Testis (tissue), 3 donors: ENCODE data around the gene ALG11. TPM values are rescaled to one million over a fixed set of nuclear protein-coding genes. Genes with fewer than 3 reads are reported as not detected.

ENCODE experiments used
- DNase-seq: peaks from one replicate; pipeline ENCODE4 v3.0.0-alpha.2; 2019
- H3K27ac ChIP-seq, 2 donors: fragments of 200-600 bp; sonication (generic); one replicate each; pipeline ENCODE4 v1.5.1; 2019
- H3K27me3 ChIP-seq: fragments of 200-600 bp; sonication (generic); one replicate; pipeline ENCODE4 v1.5.1; 2019
- H3K36me3 ChIP-seq: fragments of 200-600 bp; sonication (generic); one replicate; pipeline ENCODE4 v1.5.1; 2017; ENCODE audit warnings: low read depth; ENCODE audit errors: missing control alignments
- H3K4me1 ChIP-seq: fragments of 200-600 bp; sonication (generic); one replicate; pipeline ENCODE4 v1.5.1; 2019
- H3K4me3 ChIP-seq, 2 donors: fragments of 200-600 bp; sonication (generic); one replicate each; pipeline ENCODE4 v1.5.1; 2017 to 2019
- H3K9me3 ChIP-seq: fragments of 200-600 bp; sonication (generic); one replicate; pipeline ENCODE4 v1.5.1; 2017
- CTCF ChIP-seq, 3 experiments: fragments of 450-650 bp in 2 of 3; fragments of 200-600 bp in 1 of 3; sonication (generic) in 1 of 3; IDR thresholded peaks; one replicate each; pipeline ENCODE4 v1.5.1; 2016 to 2019; ENCODE audit warnings: antibody characterized with exemption in 3 of 3, mild to moderate bottlenecking in 2 of 3, moderate library complexity in 1 of 3
- POLR2A ChIP-seq: fragments of 450-650 bp; IDR thresholded peaks from one replicate; pipeline ENCODE4 v1.6.1; 2017; ENCODE audit warnings: antibody characterized with exemption, mild to moderate bottlenecking, moderate library complexity
- WGBS, 2 donors: methylation state at CpG; one replicate each; pipeline ENCODE4 v1.1.5; 2018; 5-methylcytosine and 5-hydroxymethylcytosine counted together
- intact Hi-C: fragments of 100-400 bp; cut with DNase I; formaldehyde crosslinking; loops from one replicate; pipeline ENCODE4 v1.15.1; 2023; ENCODE audit warnings: low total_unique reads
- polyA plus RNA-seq: library from polyadenylated mRNA; stranded (reverse); fragments of 350-450 nt; fragmentation: Illumina TruSeq; extraction: RNeasy Lipid Tissue Mini Kit (QIAGEN cat#74804); gene quantifications from one replicate; pipeline ENCODE4 v1.2.3, GENCODE V29; 2014; ENCODE audit warnings: low read depth, low replicate concordance; ENCODE audit not compliant: insufficient read depth
- total RNA-seq, 2 donors: library from RNA; depleted of rRNA; stranded (reverse); fragments of >200 nt; gene quantifications; one replicate each; pipeline ENCODE4 v1.2.3, GENCODE V29; 2016

ALG11 gene
- total and polyA plus RNA-seq, 3 donors from 2014 or later, result 14.5 to 36.5 (median 24.4) TPM

GRCh38 chr13:51971520-51972426 is 40.4 kb upstream of the ALG11 start:
- Histone ChIP-seq H3K27me3 (no peaks in the 10 kb centered on the region), H3K9me3 (no peaks in the 10 kb centered on the region), H3K27ac (no peak overlapping the region), H3K4me3 (no peak overlapping the region), H3K4me1 (no peaks in the 10 kb centered on the region), H3K36me3 (no peaks in the 10 kb centered on the region)
- intact Hi-C loops, result no loop called here
- no peak for DNase-seq
- 91 to 96% methylated on average over 15 of the region's 15 CpGs for WGBS, 2 donors
- no peak for TF ChIP-seq CTCF (IDR thresholded peaks at IDR 0.05)

- TF ChIP-seq POLR2A (no peak), CTCF (IDR thresholded peaks at IDR 0.05) (no peak)
- Histone ChIP-seq H3K36me3 (no peaks in the 10 kb centered on the region), H3K4me3 (no peak overlapping the region), H3K27me3 (no peaks in the 10 kb centered on the region), H3K4me1 (no peaks in the 10 kb centered on the region), H3K27ac (no peak overlapping the region), H3K9me3 (no peaks in the 10 kb centered on the region)
- intact Hi-C loops, result no loop called here
- DNase-seq, result no peak
- 90 to 96% methylated on average over 3 to 6 of the region's 6 CpGs for WGBS, 2 donors
These were observed 37.7 kb upstream of the ALG11 start for GRCh38 chr13:51974482-51974881.

GRCh38 chr13:51976423-51976822 is 35.8 kb upstream of the ALG11 start:
- 39 to 82% methylated on average over 1 of the region's 1 CpG for WGBS, 2 donors
- no peaks in the 10 kb centered on the region for H3K9me3 ChIP-seq
- H3K4me3 ChIP-seq, result no peak overlapping the region
- TF ChIP-seq CTCF (IDR thresholded peaks at IDR 0.05) (no peak), POLR2A (no peak)
- H3K27ac ChIP-seq, result no peak overlapping the region
- no peaks in the 10 kb centered on the region for H3K27me3 ChIP-seq
- no peak for DNase-seq
- intact Hi-C loops, result no loop called here
- H3K36me3 ChIP-seq, result no peaks in the 10 kb centered on the region
- no peaks in the 10 kb centered on the region for H3K4me1 ChIP-seq

- 70 to 86% methylated on average over 5 of the region's 5 CpGs for WGBS, 2 donors
- no peak overlapping the region for H3K27ac ChIP-seq
- TF ChIP-seq CTCF (IDR thresholded peaks at IDR 0.05) (no peak), POLR2A (no peak)
- no peak for DNase-seq
- intact Hi-C loops, result no loop called here
- H3K9me3 ChIP-seq, result no peaks in the 10 kb centered on the region
- no peaks in the 10 kb centered on the region for H3K27me3 ChIP-seq
- no peak overlapping the region for H3K4me3 ChIP-seq
- no peaks in the 10 kb centered on the region for H3K36me3 ChIP-seq
- H3K4me1 ChIP-seq, result no peaks in the 10 kb centered on the region
These were observed 35.3 kb upstream of the ALG11 start for GRCh38 chr13:51976890-51977289.

- no peak overlapping the region for H3K4me3 ChIP-seq
- intact Hi-C loops, result no loop called here
- H3K27me3 ChIP-seq, result no peaks in the 10 kb centered on the region
- no peaks in the 10 kb centered on the region for H3K9me3 ChIP-seq
- H3K4me1 ChIP-seq, result no peaks in the 10 kb centered on the region
- no peak overlapping the region for H3K27ac ChIP-seq
- H3K36me3 ChIP-seq, result no peaks in the 10 kb centered on the region
- TF ChIP-seq CTCF (IDR thresholded peaks at IDR 0.05), result no peak
- no peak for TF ChIP-seq POLR2A
- DNase-seq, result no peak
- 90 to 95% methylated on average over 5 of the region's 5 CpGs for WGBS, 2 donors
These were observed 34.6 kb upstream of the ALG11 start for GRCh38 chr13:51977625-51978024.
